ENCODE results near the gene SCYGR3. TPM values are rescaled to one million over a fixed set of nuclear protein-coding genes. Genes with fewer than 3 reads are reported as not detected.

The SCYGR3 gene
- polyA plus RNA-seq, 1 donor from 2014 or later, result not detected

- Histone ChIP-seq H3K27ac (ENCODE audit: low read length) (no peak overlapping the region), H3F3A (ENCODE audit: insufficient read depth, low read length, poor library complexity, severe bottlenecking) (no peaks in the 10 kb centered on the region), H4K20me1 (ENCODE audit: insufficient read depth) (no peaks in the 10 kb centered on the region), H3K9me3 (ENCODE audit: low read length) (no peaks in the 10 kb centered on the region), H3K4me2 (ENCODE audit: low read length) (no peak overlapping the region), H3K4me3 (ENCODE audit: low read length) (no peak overlapping the region), H3K36me3 (ENCODE audit: insufficient read depth, low read length) (no peaks in the 10 kb centered on the region), H3K79me2 (replicated peaks; ENCODE audit: insufficient read depth, low read length) (no peaks in the 10 kb centered on the region), H3K9me2 (ENCODE audit: insufficient read depth, low read length) (no peaks in the 10 kb centered on the region), H3K27me3 (ENCODE audit: insufficient read depth, low read depth, low read length) (no peaks in the 10 kb centered on the region), H2AFZ (ENCODE audit: low read depth, low read length) (no peak overlapping the region), H3K9ac (ENCODE audit: low read length) (no peak overlapping the region)
- TF ChIP-seq CTCF (IDR thresholded peaks at IDR 0.05; ENCODE audit: poor library complexity, severe bottlenecking), result no peak
- TF ChIP-seq MXI1 (conservative IDR thresholded peaks at IDR 0.05; ENCODE audit: poor library complexity, severe bottlenecking), result no peak
- no peak for TF ChIP-seq EP300 (conservative IDR thresholded peaks at IDR 0.05; ENCODE audit: poor library complexity, severe bottlenecking)
- no peak for TF ChIP-seq EZH2 (IDR thresholded peaks at IDR 0.05; ENCODE audit: borderline replicate concordance, insufficient read depth, low read length, poor library complexity, severe bottlenecking)
- no peak for TF ChIP-seq REST (IDR thresholded peaks at IDR 0.05; ENCODE audit: borderline replicate concordance)
- TF ChIP-seq SMC3 (conservative IDR thresholded peaks at IDR 0.05; ENCODE audit: poor library complexity), result no peak
- no peak for TF ChIP-seq POLR2AphosphoS5 (IDR thresholded peaks at IDR 0.05)
- no peak for TF ChIP-seq TAF1 (IDR thresholded peaks at IDR 0.05; ENCODE audit: low read depth)
- TF ChIP-seq RAD21 (conservative IDR thresholded peaks at IDR 0.05), result no peak
Observed at GRCh38 chr2:227612546-227613271, 1.9 kb downstream of the SCYGR3 start.

GRCh38 chr2:227610123-227610522, 4.5 kb downstream of the SCYGR3 start:
- TF ChIP-seq RAD21 (conservative IDR thresholded peaks at IDR 0.05), result no peak
- no peak for TF ChIP-seq MXI1 (conservative IDR thresholded peaks at IDR 0.05; ENCODE audit: poor library complexity, severe bottlenecking)
- TF ChIP-seq REST (IDR thresholded peaks at IDR 0.05; ENCODE audit: borderline replicate concordance), result no peak
- TF ChIP-seq POLR2AphosphoS5 (IDR thresholded peaks at IDR 0.05), result no peak
- TF ChIP-seq SMC3 (conservative IDR thresholded peaks at IDR 0.05; ENCODE audit: poor library complexity), result no peak
- no peak for TF ChIP-seq TAF1 (IDR thresholded peaks at IDR 0.05; ENCODE audit: low read depth)
- Histone ChIP-seq H3K9me2 (ENCODE audit: insufficient read depth, low read length) (no peaks in the 10 kb centered on the region), H3K27me3 (ENCODE audit: insufficient read depth, low read depth, low read length) (no peaks in the 10 kb centered on the region), H3K36me3 (ENCODE audit: insufficient read depth, low read length) (no peaks in the 10 kb centered on the region), H3K79me2 (replicated peaks; ENCODE audit: insufficient read depth, low read length) (no peaks in the 10 kb centered on the region), H4K20me1 (ENCODE audit: insufficient read depth) (no peaks in the 10 kb centered on the region), H3K27ac (ENCODE audit: low read length) (no peak overlapping the region), H2AFZ (ENCODE audit: low read depth, low read length) (no peak overlapping the region), H3F3A (ENCODE audit: insufficient read depth, low read length, poor library complexity, severe bottlenecking) (no peaks in the 10 kb centered on the region), H3K9me3 (ENCODE audit: low read length) (no peaks in the 10 kb centered on the region), H3K4me3 (ENCODE audit: low read length) (no peak overlapping the region), H3K9ac (ENCODE audit: low read length) (no peak overlapping the region), H3K4me2 (ENCODE audit: low read length) (no peak overlapping the region)
